GM23338 (cell line): ENCODE results near the gene FOCAD. TPM values are rescaled to one million over a fixed set of nuclear protein-coding genes. Genes with fewer than 3 reads are reported as not detected.

Experiments
- ATAC-seq: fragments of 200-7000 bp; cut with Tn5 transposase; 3 replicates; pipeline ENCODE4 v1.9.1; 2020
- DNase-seq: peaks from one replicate; pipeline ENCODE4 v3.0.0-alpha.2; 2015; ENCODE audit warnings: low spot score
- H2AFZ ChIP-seq: fragments of 200-600 bp; sonication (generic); 2 replicates; pipeline ENCODE4 v1.8.0; 2016; ENCODE audit warnings: antibody characterized with exemption, mild to moderate bottlenecking, moderate library complexity
- H3F3A ChIP-seq: fragments of 200-600 bp; sonication (generic); replicated peaks from 2 replicates; pipeline ENCODE4 v1.8.0; 2017; ENCODE audit warnings: antibody characterized with exemption, mixed run types, low read depth
- H3K27ac ChIP-seq: fragments of 200-600 bp; sonication (generic); 2 replicates; pipeline ENCODE4 v1.6.1; 2016; ENCODE audit warnings: low read depth
- H3K27me3 ChIP-seq: fragments of 200-600 bp; sonication (generic); 2 replicates; pipeline ENCODE4 v1.8.0; 2016; ENCODE audit warnings: mild to moderate bottlenecking, mixed run types, moderate library complexity; ENCODE audit not compliant: insufficient read depth
- H3K36me3 ChIP-seq: fragments of 200-600 bp; sonication (generic); 2 replicates; pipeline ENCODE4 v1.8.0; 2016; ENCODE audit warnings: mild to moderate bottlenecking; ENCODE audit not compliant: insufficient read depth
- H3K4me1 ChIP-seq: fragments of 200-600 bp; sonication (generic); 2 replicates; pipeline ENCODE4 v1.8.0; 2016; ENCODE audit warnings: mild to moderate bottlenecking, moderate library complexity; ENCODE audit not compliant: insufficient read depth
- H3K4me2 ChIP-seq: fragments of 200-600 bp; sonication (generic); 2 replicates; pipeline ENCODE4 v1.7.1; 2017; ENCODE audit warnings: mixed run types
- H3K4me3 ChIP-seq: fragments of 200-600 bp; sonication (generic); 2 replicates; pipeline ENCODE4 v1.6.1; 2016; ENCODE audit warnings: mixed run types
- H3K79me2 ChIP-seq: fragments of 200-600 bp; sonication (generic); replicated peaks from 2 replicates; pipeline ENCODE4 v1.8.0; 2017; ENCODE audit warnings: mild to moderate bottlenecking; ENCODE audit not compliant: insufficient read depth
- H3K9me2 ChIP-seq: fragments of 200-600 bp; sonication (generic); 2 replicates; pipeline ENCODE4 v1.8.0; 2017; ENCODE audit not compliant: insufficient read depth
- H4K20me1 ChIP-seq: fragments of 200-600 bp; sonication (generic); replicated peaks from 2 replicates; pipeline ENCODE4 v1.8.0; 2017; ENCODE audit warnings: mild to moderate bottlenecking; ENCODE audit not compliant: insufficient read depth
- H3K27ac Mint-ChIP-seq: 2 replicates; pipeline ENCODE4 v1.8.0; 2020; ENCODE audit warnings: inconsistent platforms, mild to moderate bottlenecking, moderate library complexity, mixed read lengths
- H3K27me3 Mint-ChIP-seq: 3 replicates; pipeline ENCODE4 v1.8.0; 2022; ENCODE audit warnings: low read depth, mild to moderate bottlenecking, moderate library complexity, mixed read lengths, inconsistent platforms; ENCODE audit not compliant: insufficient read depth, poor library complexity
- H3K36me3 Mint-ChIP-seq: 3 replicates; pipeline ENCODE4 v1.8.0; 2021; ENCODE audit warnings: low read depth, mild to moderate bottlenecking, inconsistent platforms, moderate library complexity, mixed read lengths
- H3K4me1 Mint-ChIP-seq: 3 replicates; pipeline ENCODE4 v1.8.0; 2020; ENCODE audit warnings: mild to moderate bottlenecking, inconsistent platforms, mixed read lengths
- H3K4me3 Mint-ChIP-seq: 3 replicates; pipeline ENCODE4 v1.8.0; 2021; ENCODE audit warnings: moderate library complexity, mild to moderate bottlenecking, inconsistent platforms, mixed read lengths
- H3K9me3 Mint-ChIP-seq: 3 replicates; pipeline ENCODE4 v1.8.0; 2020; ENCODE audit warnings: moderate library complexity, mild to moderate bottlenecking, inconsistent platforms, mixed read lengths
- CTCF ChIP-seq, 2 experiments: fragments of 200-600 bp in 1 of 2; sonication (generic) in 1 of 2; conservative IDR thresholded peaks; 2 replicates each; pipeline versions ENCODE4 v1.5.1 to v1.6.1; 2016 to 2017; ENCODE audit warnings: antibody characterized with exemption in 2 of 2, low read depth in 2 of 2, mild to moderate bottlenecking in 2 of 2, moderate library complexity in 1 of 2
- EZH2 ChIP-seq: fragments of 200-600 bp; sonication (generic); IDR thresholded peaks from one replicate; pipeline ENCODE4 v1.8.0; 2017; ENCODE audit warnings: antibody characterized with exemption, mild to moderate bottlenecking, low read depth; ENCODE audit not compliant: unreplicated experiment
- EZH2phosphoT487 ChIP-seq: fragments of 200-600 bp; sonication (generic); IDR thresholded peaks from one replicate; pipeline ENCODE4 v1.8.1; 2018; ENCODE audit warnings: antibody characterized with exemption; ENCODE audit not compliant: unreplicated experiment
- JUNB ChIP-seq: IDR thresholded peaks from one replicate; pipeline ENCODE4 v1.6.1; 2016; ENCODE audit warnings: antibody characterized with exemption; ENCODE audit not compliant: unreplicated experiment
- NANOG ChIP-seq: IDR thresholded peaks from 2 replicates; pipeline ENCODE4 v1.6.1; 2016; ENCODE audit warnings: antibody characterized with exemption, borderline replicate concordance
- STAT1 ChIP-seq: IDR thresholded peaks from one replicate; pipeline ENCODE4 v1.6.1; 2016; ENCODE audit warnings: antibody characterized with exemption; ENCODE audit not compliant: unreplicated experiment
- ZNF331 ChIP-seq: fragments of 250-450 bp; sonication (Bioruptor Pico); IDR thresholded peaks from 2 replicates; pipeline ENCODE4 v1.5.0; 2020; ENCODE audit warnings: low read depth, mild to moderate bottlenecking, moderate library complexity
- ZNF462 ChIP-seq: fragments of 250-450 bp; sonication (Bioruptor Pico); IDR thresholded peaks from 2 replicates; pipeline ENCODE4 v1.5.0; 2020; ENCODE audit warnings: mild to moderate bottlenecking, moderate library complexity
- polyA plus RNA-seq: library from polyadenylated mRNA; unstranded; fragments of >200 nt; fragmentation: Nextera tagmentation; extraction: Ambion mirVana; gene quantifications from 2 replicates; pipeline ENCODE4 v1.2.1, GENCODE V29; 2016
- total RNA-seq: library from RNA; depleted of rRNA; stranded (reverse); fragments of >200 nt; shearing (Covaris generic); gene quantifications from 2 replicates; pipeline ENCODE4 v1.2.3, GENCODE V29; 2014
- TF ChIP-seq, protein P1 (sequence below): IDR thresholded peaks from one replicate; pipeline ENCODE4 v1.6.1; 2018; ENCODE audit warnings: antibody characterized with exemption; ENCODE audit not compliant: unreplicated experiment

Gene FOCAD
- total and polyA plus RNA-seq, 2 experiments from 2014 or later = 13.7 to 66.5 TPM

- no peak for TF ChIP-seq ZNF462 (CRISPR knock-in tag)
- no peak for TF ChIP-seq CTCF (conservative IDR thresholded peaks at IDR 0.05; ENCODE audit: low read depth in 2 of 2)
- no peak for TF ChIP-seq EZH2phosphoT487
These were observed 86.9 kb downstream of the FOCAD start (continued) for GRCh38 chr9:20770947-20771346.

GRCh38 chr9:20771729-20772128 lies 87.7 kb downstream of the FOCAD start:
- no peaks in the 10 kb centered on the region for H3K4me1 Mint-ChIP-seq
- DNase-seq = no peak
- Histone ChIP-seq H3K9me2 (no peaks in the 10 kb centered on the region), H3K4me2 (no peak overlapping the region), H3K27ac (no peak overlapping the region), H3K27me3 (no peaks in the 10 kb centered on the region), H3K4me3 (no peak overlapping the region), H2AFZ (no peak overlapping the region), H4K20me1 (no peaks in the 10 kb centered on the region), H3K4me1 (no peaks in the 10 kb centered on the region), H3K36me3 (no peaks in the 10 kb centered on the region), H3F3A (no peaks in the 10 kb centered on the region), H3K79me2 (no peaks in the 10 kb centered on the region; the same call in 1 of the 2 replicates)
- H3K27me3 Mint-ChIP-seq = no peaks in the 10 kb centered on the region
- ATAC-seq = no peak
- H3K9me3 Mint-ChIP-seq = no peaks in the 10 kb centered on the region
- H3K27ac Mint-ChIP-seq = no peak overlapping the region
- H3K4me3 Mint-ChIP-seq = no peak overlapping the region
- H3K36me3 Mint-ChIP-seq = peaks cover 24% of the 10 kb centered on the region
- TF ChIP-seq EZH2phosphoT487 (no peak), STAT1 (no peak), JUNB (no peak), EZH2 (no peak), NANOG (no peak), ZNF331 (CRISPR knock-in tag) (no peak)
- TF ChIP-seq, protein P1, sequence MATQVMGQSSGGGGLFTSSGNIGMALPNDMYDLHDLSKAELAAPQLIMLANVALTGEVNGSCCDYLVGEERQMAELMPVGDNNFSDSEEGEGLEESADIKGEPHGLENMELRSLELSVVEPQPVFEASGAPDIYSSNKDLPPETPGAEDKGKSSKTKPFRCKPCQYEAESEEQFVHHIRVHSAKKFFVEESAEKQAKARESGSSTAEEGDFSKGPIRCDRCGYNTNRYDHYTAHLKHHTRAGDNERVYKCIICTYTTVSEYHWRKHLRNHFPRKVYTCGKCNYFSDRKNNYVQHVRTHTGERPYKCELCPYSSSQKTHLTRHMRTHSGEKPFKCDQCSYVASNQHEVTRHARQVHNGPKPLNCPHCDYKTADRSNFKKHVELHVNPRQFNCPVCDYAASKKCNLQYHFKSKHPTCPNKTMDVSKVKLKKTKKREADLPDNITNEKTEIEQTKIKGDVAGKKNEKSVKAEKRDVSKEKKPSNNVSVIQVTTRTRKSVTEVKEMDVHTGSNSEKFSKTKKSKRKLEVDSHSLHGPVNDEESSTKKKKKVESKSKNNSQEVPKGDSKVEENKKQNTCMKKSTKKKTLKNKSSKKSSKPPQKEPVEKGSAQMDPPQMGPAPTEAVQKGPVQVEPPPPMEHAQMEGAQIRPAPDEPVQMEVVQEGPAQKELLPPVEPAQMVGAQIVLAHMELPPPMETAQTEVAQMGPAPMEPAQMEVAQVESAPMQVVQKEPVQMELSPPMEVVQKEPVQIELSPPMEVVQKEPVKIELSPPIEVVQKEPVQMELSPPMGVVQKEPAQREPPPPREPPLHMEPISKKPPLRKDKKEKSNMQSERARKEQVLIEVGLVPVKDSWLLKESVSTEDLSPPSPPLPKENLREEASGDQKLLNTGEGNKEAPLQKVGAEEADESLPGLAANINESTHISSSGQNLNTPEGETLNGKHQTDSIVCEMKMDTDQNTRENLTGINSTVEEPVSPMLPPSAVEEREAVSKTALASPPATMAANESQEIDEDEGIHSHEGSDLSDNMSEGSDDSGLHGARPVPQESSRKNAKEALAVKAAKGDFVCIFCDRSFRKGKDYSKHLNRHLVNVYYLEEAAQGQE = no peak
